Neural crest cell (in vitro differentiated cells): Measurements from ENCODE around the gene CDC6. TPM values are rescaled to one million over a fixed set of nuclear protein-coding genes. Genes with fewer than 3 reads are reported as not detected.
"Not testable (repeated sequence)": the region's sequence is repeated elsewhere in the genome, so short reads cannot be mapped to it uniquely, and the experiment has no call there.

Experiments used
- DNase-seq: peaks from one replicate; pipeline ENCODE4 v3.0.0; 2021; ENCODE audit warnings: low read depth, mixed read lengths, low spot score
- H3K27ac Mint-ChIP-seq: one replicate; pipeline ENCODE4 v1.8.0; 2021; ENCODE audit warnings: mild to moderate bottlenecking, mixed read lengths; ENCODE audit not compliant: unreplicated experiment
- H3K27me3 Mint-ChIP-seq: 2 replicates; pipeline ENCODE4 v1.8.0; 2021; ENCODE audit warnings: low read depth, mild to moderate bottlenecking, mixed read lengths
- H3K36me3 Mint-ChIP-seq: 2 replicates; pipeline ENCODE4 v1.8.0; 2021; ENCODE audit warnings: low read depth, mild to moderate bottlenecking, mixed read lengths
- H3K4me1 Mint-ChIP-seq: 2 replicates; pipeline ENCODE4 v1.8.0; 2021; ENCODE audit warnings: mixed read lengths
- H3K4me3 Mint-ChIP-seq: one replicate; pipeline ENCODE4 v1.8.0; 2021; ENCODE audit warnings: mild to moderate bottlenecking, mixed read lengths
- H3K9me3 Mint-ChIP-seq: 2 replicates; pipeline ENCODE4 v1.8.0; 2021; ENCODE audit warnings: mixed read lengths
- total RNA-seq: library from RNA; stranded (reverse); gene quantifications from 2 replicates; pipeline ENCODE4 v1.2.1, GENCODE V29; 2021
- TF ChIP-seq, protein P1 (sequence below): fragments of 200-600 bp; sonication (generic); conservative IDR thresholded peaks from 2 replicates; pipeline ENCODE4 v1.5.0; 2021; ENCODE audit warnings: antibody characterized with exemption, mild to moderate bottlenecking

The CDC6 gene
- total RNA-seq, 1 donor from 2014 or later: 94.5 TPM

DNA sequence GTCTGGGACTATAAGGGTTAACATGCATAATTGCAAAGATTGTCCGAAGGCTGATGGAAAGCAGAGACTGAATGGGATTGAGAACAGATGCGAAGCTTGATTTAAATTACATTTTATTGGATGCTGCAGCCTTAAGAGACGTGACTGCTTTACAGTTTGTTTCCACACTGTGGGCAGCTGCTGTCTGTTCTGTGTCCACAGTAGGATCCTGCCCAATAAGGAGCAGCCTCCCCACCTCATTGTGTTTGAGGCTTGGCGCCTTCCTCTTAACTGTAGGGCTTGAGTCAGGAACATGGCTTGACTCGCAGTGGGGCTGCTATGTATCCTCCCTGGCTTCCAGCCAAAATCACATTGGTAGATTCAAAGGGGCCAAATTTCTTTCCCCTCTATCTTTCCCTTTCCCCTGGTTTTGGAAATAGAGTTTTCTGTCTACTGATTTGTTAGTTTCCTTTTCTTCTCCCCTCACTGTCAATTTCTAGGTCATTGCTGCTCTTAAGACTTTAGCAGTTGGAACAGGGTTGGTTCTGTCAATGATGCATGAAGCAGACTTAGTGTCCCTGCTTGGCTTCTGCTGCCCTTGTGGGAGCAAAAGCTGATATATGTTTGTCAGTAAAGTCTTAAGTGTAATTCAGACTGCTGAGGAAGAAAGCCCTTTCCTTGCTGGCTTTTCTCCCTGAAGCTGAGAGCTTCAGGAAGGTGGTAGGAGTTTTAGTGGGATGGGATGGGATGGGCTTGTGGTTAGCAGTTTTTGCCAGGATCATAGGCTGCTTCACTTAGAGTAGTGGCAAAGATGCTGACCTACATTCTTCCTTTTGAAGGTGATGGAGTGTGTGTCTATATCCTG is 16.3 kb downstream of the CDC6 start:
- Mint-ChIP-seq H3K4me1 (peaks cover 8% of the 10 kb centered on the region), H3K4me3 (no peak overlapping the region), H3K9me3 (no peaks in the 10 kb centered on the region), H3K27ac (no peak overlapping the region), H3K36me3 (peaks cover 2% of the 10 kb centered on the region), H3K27me3 (no peaks in the 10 kb centered on the region)
- no peak for DNase-seq
- TF ChIP-seq, protein P1, sequence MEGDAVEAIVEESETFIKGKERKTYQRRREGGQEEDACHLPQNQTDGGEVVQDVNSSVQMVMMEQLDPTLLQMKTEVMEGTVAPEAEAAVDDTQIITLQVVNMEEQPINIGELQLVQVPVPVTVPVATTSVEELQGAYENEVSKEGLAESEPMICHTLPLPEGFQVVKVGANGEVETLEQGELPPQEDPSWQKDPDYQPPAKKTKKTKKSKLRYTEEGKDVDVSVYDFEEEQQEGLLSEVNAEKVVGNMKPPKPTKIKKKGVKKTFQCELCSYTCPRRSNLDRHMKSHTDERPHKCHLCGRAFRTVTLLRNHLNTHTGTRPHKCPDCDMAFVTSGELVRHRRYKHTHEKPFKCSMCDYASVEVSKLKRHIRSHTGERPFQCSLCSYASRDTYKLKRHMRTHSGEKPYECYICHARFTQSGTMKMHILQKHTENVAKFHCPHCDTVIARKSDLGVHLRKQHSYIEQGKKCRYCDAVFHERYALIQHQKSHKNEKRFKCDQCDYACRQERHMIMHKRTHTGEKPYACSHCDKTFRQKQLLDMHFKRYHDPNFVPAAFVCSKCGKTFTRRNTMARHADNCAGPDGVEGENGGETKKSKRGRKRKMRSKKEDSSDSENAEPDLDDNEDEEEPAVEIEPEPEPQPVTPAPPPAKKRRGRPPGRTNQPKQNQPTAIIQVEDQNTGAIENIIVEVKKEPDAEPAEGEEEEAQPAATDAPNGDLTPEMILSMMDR: no peak

DNA sequence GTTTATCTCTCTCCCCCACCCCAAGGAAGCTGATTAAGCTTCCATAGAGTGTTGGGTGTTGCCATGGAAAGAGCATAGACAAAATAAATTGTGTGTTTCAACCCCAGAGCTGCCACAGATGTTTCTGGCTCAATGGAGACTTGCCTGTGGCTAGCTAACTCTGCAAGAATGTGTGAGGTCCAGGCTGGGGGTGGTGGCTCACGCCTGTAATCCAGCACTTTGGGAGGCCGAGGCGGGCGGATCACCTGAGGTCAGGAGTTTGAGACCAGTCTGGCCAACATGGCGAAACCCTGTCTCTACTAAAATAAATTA is 16.8 kb downstream of the CDC6 start:
- H3K27ac Mint-ChIP-seq, H3K27me3 Mint-ChIP-seq, H3K4me3 Mint-ChIP-seq, H3K9me3 Mint-ChIP-seq, H3K36me3 Mint-ChIP-seq, H3K4me1 Mint-ChIP-seq, DNase-seq: not testable (repeated sequence)

DNA sequence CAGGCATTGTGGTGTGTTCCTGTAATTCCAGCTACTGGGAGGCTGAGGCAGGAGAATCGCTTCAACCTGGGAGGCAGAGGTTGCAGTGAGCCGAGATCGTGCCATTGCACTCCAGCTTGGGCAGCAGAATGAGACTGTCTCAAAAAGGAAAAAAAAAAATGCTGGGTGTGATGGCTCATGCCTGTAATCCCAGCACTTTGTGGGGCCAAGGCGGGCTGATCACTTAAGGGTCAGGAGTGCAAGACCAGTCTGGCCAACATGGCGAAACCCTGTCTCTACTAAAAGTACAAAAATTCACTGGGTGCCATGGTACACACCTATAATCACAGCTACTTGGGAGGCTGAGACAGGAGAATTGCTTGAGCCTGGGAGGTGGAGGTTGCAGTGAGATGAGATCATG is 17.2 kb downstream of the CDC6 start:
- not testable (repeated sequence) for DNase-seq, H3K36me3 Mint-ChIP-seq, H3K9me3 Mint-ChIP-seq, H3K4me1 Mint-ChIP-seq, H3K27ac Mint-ChIP-seq, H3K27me3 Mint-ChIP-seq, H3K4me3 Mint-ChIP-seq

DNA sequence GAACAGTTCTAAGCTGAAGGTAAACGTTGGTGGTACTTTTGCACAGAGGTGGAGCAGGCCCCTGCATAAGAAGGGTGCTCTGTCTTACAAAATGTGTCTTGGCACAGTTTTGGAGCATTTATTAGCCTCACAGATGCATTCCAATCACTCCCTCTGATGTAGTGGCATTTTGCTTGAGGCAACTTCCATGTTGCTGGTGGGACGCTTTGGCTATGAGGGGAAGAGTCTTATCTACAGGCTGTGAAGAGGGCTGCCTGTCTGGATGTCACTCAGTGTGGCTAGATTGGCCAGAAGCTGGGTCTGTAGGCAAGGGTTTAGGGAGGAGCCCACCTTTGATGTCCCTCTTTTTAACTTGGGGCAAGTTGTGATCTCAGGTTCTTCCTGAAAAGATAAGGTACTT is 18.7 kb downstream of the CDC6 start:
- Mint-ChIP-seq H3K4me1 (peaks cover 14% of the 10 kb centered on the region), H3K27ac (no peak overlapping the region), H3K9me3 (no peaks in the 10 kb centered on the region), H3K4me3 (no peak overlapping the region), H3K27me3 (no peaks in the 10 kb centered on the region), H3K36me3 (peaks cover 2% of the 10 kb centered on the region)
- TF ChIP-seq, protein P1: no peak
- DNase-seq: no peak

DNA sequence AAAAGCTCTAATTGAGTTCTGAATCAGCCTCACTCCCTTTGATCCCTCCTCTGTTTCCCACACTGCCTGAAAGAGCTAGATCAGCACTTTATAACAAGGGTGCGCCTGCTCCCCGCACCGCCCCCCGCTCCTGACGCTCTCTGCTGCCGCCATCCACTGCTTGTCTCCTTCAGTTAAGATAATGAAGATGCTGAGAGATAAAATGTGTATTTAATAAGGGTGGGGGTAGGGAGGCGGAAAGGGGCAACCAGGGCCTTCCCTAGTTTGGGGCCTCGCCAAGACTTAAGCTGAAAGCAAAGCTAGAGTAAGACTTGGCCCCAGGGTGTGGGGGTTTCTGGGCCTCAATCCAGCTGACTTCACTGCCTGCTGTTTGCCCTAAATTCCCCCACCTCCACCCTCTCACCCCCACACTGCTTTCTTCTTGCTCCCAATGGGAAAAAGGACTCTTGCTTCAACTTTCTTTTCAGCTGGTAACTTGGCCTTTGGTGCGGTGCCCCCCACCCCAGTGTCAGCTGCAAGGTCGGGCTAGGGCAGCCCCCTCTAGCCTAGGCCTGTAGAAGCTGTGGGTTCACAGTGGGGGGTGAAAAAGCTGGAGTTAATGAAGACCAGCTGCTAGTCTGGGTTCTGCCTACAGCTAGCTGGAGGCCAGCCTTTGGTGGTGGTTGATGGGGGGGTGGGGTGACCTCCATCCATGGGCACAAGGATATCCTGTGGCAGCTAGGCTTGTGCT is 19.5 kb downstream of the CDC6 start:
- H3K36me3 Mint-ChIP-seq: no peaks in the 10 kb centered on the region
- H3K4me3 Mint-ChIP-seq: no peak overlapping the region
- no peaks in the 10 kb centered on the region for H3K27me3 Mint-ChIP-seq
- H3K27ac Mint-ChIP-seq: no peak overlapping the region
- no peaks in the 10 kb centered on the region for H3K9me3 Mint-ChIP-seq
- DNase-seq: no peak
- peaks cover 19% of the 10 kb centered on the region for H3K4me1 Mint-ChIP-seq
- TF ChIP-seq, protein P1: no peak

DNA sequence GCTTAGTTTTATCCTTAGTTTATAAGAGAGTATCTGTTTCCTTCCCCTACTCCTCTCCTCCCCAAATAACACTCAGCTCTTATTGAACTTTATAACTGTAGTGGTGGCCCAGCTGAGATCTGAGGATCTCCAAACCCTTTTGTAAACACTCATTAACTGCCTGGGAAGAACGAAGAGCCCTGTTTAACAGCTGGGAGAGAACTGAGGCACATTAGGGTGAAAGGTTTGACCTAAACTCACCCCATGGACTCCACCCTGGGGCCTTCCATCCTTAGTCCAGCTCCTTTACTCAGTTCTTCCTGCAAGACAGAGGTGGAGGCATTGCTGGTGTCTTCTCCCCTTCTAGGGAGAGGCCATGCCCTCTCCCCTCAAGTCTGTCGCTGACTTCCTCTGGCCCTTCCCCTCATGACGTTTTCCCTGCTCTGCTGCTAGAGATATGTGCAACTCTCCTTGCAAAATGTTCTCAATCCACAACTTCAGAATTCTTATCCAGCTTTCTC is 20.1 kb downstream of the CDC6 start:
- no peak overlapping the region for H3K4me3 Mint-ChIP-seq
- no peaks in the 10 kb centered on the region for H3K36me3 Mint-ChIP-seq
- no peaks in the 10 kb centered on the region for H3K9me3 Mint-ChIP-seq
- TF ChIP-seq, protein P1: no peak
- peaks cover 22% of the 10 kb centered on the region for H3K4me1 Mint-ChIP-seq
- DNase-seq: no peak
- H3K27ac Mint-ChIP-seq: no peak overlapping the region
- no peaks in the 10 kb centered on the region for H3K27me3 Mint-ChIP-seq
